Measurements from ENCODE around the gene GNA15. TPM values are rescaled to one million over a fixed set of nuclear protein-coding genes. Genes with fewer than 3 reads are reported as not detected.

The GNA15 gene
- total and polyA plus RNA-seq, 2 of the 8 experiments (the other 6 are each of a cell fraction or from before 2014, with no cell fraction given) = 0.26 to 0.45 TPM

- POLR2A ChIA-PET (ENCODE audit: partially characterized antibody) = interaction anchor here (1.2 kb wide), 1 partner anchor 8 kb away, joined by 3 read pairs; no protein-coding TSS in a partner anchor
- H3K79me1 ChIP-seq (ENCODE audit: low read depth, low read length) = peaks cover 8% of the 10 kb centered on the region; the same call in 1 of the 2 replicates
- H3K23me2 ChIP-seq (ENCODE audit: low read depth, low read length) = no peaks in the 10 kb centered on the region
- no peak for TF ChIP-seq HDAC6 (IDR thresholded peaks at IDR 0.05; ENCODE audit: low read depth, low read length)
- TF ChIP-seq BRCA1 (IDR thresholded peaks at IDR 0.05; ENCODE audit: low read depth, low read length) = no peak
- no peak overlapping the region for H2AK5ac ChIP-seq (ENCODE audit: low read depth, low read length)
- no peak overlapping the region for H3K4me2 ChIP-seq (ENCODE audit: insufficient read depth in 1 of 2, low read depth in 2 of 2, low read length in 2 of 2)
- H2BK5ac ChIP-seq (ENCODE audit: low read depth, low read length) = no peak overlapping the region
- no peak for FAIRE-seq
- no peak overlapping the region for H3K23ac ChIP-seq (ENCODE audit: insufficient read length)
- no peak overlapping the region for H3K9ac ChIP-seq (replicated peaks in 1 of 4; ENCODE audit: extremely low read depth in 1 of 4, low read depth in 3 of 4, low read length in 3 of 4)
- CTCF ChIA-PET (ENCODE audit: partially characterized antibody) = interaction anchor here (0.6 to 20.0 kb wide), 12 partner anchors 8 to 366 kb away, joined by 3 to 339 read pairs (median 6); no protein-coding TSS in a partner anchor
- H4K8ac ChIP-seq (ENCODE audit: extremely low read depth, insufficient read depth, low read length) = no peak overlapping the region
- no peak for DNase-seq (ENCODE audit: low read depth in 1 of 2, low spot score in 2 of 2)
- H3K79me2 ChIP-seq (ENCODE audit: control insufficient read depth in 1 of 2, insufficient read depth in 2 of 2, low read length in 2 of 2) = peaks cover 0 to 52% of the 10 kb centered on the region in 2 experiments; a peak in 3 of 4 replicates
- peak overlapping the region; percentile 6; the same call in 1 of the 2 replicates for H2BK12ac ChIP-seq (ENCODE audit: low read depth, low read length)
- H4K91ac ChIP-seq (replicated peaks; ENCODE audit: insufficient read length, low read length) = peak overlapping the region; percentile 93
- no peaks in the 10 kb centered on the region for H3K36me3 ChIP-seq (ENCODE audit: control insufficient read depth in 2 of 4, insufficient read depth in 4 of 4, low read length in 3 of 4)
- no peak overlapping the region for H2BK120ac ChIP-seq (replicated peaks; ENCODE audit: low read depth, low read length)
- WGBS, 2 experiments (ENCODE audit: extremely low coverage in 1 of 2, insufficient coverage in 1 of 2, insufficient read length in 1 of 2, insufficient replicate concordance in 2 of 2, low coverage in 1 of 2, low lambda C conversion rate in 2 of 2, missing lambda C conversion rate in 1 of 2) = 95% methylated on average over 17 of the region's 17 CpGs; no CpG with 5 or more reads in 1 of the 2 experiments
- no peak overlapping the region for H3K4me3 ChIP-seq (ENCODE audit: extremely low read depth in 1 of 4, insufficient read depth in 2 of 4, low read depth in 3 of 4, low read length in 4 of 4)
- H3K27ac ChIP-seq (ENCODE audit: low read depth, low read length) = no peak overlapping the region
- H3K4ac ChIP-seq (replicated peaks; ENCODE audit: insufficient read length, low read depth, low read length) = peak overlapping the region; percentile 97
- peaks cover 0 to 4% (median 2%) of the 10 kb centered on the region in 4 experiments; a peak in 5 of 7 replicates for H3K4me1 ChIP-seq (replicated peaks in 1 of 4; ENCODE audit: control insufficient read depth in 3 of 4, insufficient read depth in 4 of 4, low read length in 3 of 4)
- peaks cover 0 to 2% (median 0%) of the 10 kb centered on the region in 4 experiments; a peak in 1 of 7 replicates for H3K27me3 ChIP-seq (replicated peaks in 1 of 4; ENCODE audit: control insufficient read depth in 3 of 4, extremely low read depth in 1 of 4, insufficient read depth in 3 of 4, low read length in 3 of 4)
- no peak overlapping the region for H2AFZ ChIP-seq (ENCODE audit: low read length)
- H3K18ac ChIP-seq (ENCODE audit: extremely low read depth, low read length) = no peak overlapping the region
- no peak overlapping the region for H3K14ac ChIP-seq (ENCODE audit: insufficient read length)
- H2BK15ac ChIP-seq (ENCODE audit: low read length) = no peak overlapping the region
- H4K20me1 ChIP-seq (replicated peaks in 1 of 2; ENCODE audit: control insufficient read depth in 1 of 2, insufficient read depth in 2 of 2, low read length in 2 of 2) = peaks cover 9 to 24% of the 10 kb centered on the region in 2 experiments
- no peak overlapping the region for H3K56ac ChIP-seq (replicated peaks; ENCODE audit: insufficient read length, low read depth, low read length)
- H4K5ac ChIP-seq (ENCODE audit: insufficient read length, low read depth, low read length) = no peak overlapping the region
- no peak overlapping the region for H2BK20ac ChIP-seq (ENCODE audit: low read length)
- H3K9me3 ChIP-seq (ENCODE audit: insufficient read depth in 2 of 2, low read depth in 1 of 2, low read length in 1 of 2) = no peaks in the 10 kb centered on the region
Measured at GRCh38 chr19:3106509-3107141, 29.2 kb upstream of the GNA15 start.
